Osteoblast (primary cell): ENCODE results near the gene HSPA4. TPM values are rescaled to one million over a fixed set of nuclear protein-coding genes. Genes with fewer than 3 reads are reported as not detected.

ENCODE experiments used
- DNase-seq: peaks from one replicate; pipeline ENCODE4 v3.0.0; 2011; ENCODE audit warnings: low spot score, mixed read lengths; ENCODE audit not compliant: insufficient read length; ENCODE audit errors: missing footprints
- H2AFZ ChIP-seq: 2 replicates; pipeline ENCODE4 v1.6.0; 2011; ENCODE audit warnings: mild to moderate bottlenecking, low read length
- H3K27ac ChIP-seq: 2 replicates; pipeline ENCODE4 v1.5.1; 2011; ENCODE audit warnings: mild to moderate bottlenecking, low read depth, low read length, moderate library complexity
- H3K27me3 ChIP-seq: 2 replicates; pipeline ENCODE4 v1.6.0; 2012; ENCODE audit warnings: mild to moderate bottlenecking, control low read depth, inconsistent platforms, low read length, moderate library complexity; ENCODE audit not compliant: insufficient read depth
- H3K36me3 ChIP-seq: 2 replicates; pipeline ENCODE4 v1.5.1; 2011; ENCODE audit warnings: mild to moderate bottlenecking, low read length, control low read depth, moderate library complexity; ENCODE audit not compliant: insufficient read depth
- H3K4me1 ChIP-seq: 2 replicates; pipeline ENCODE4 v1.5.1; 2011; ENCODE audit warnings: mild to moderate bottlenecking, low read length, control low read depth, moderate library complexity; ENCODE audit not compliant: insufficient read depth
- H3K4me2 ChIP-seq: 2 replicates; pipeline ENCODE4 v1.6.0; 2011; ENCODE audit warnings: mild to moderate bottlenecking, low read length; ENCODE audit not compliant: insufficient read depth
- H3K4me3 ChIP-seq: fragments of 200-600 bp; sonication (generic); 3 replicates; pipeline ENCODE4 v1.5.1; 2012; ENCODE audit warnings: mild to moderate bottlenecking, low read length, inconsistent platforms; ENCODE audit not compliant: insufficient read depth
- H3K79me2 ChIP-seq: 2 replicates; pipeline ENCODE4 v1.6.0; 2012; ENCODE audit warnings: mild to moderate bottlenecking, low read length, control low read depth, inconsistent platforms; ENCODE audit not compliant: insufficient read depth
- H3K9me3 ChIP-seq: 2 replicates; pipeline ENCODE4 v1.5.1; 2011; ENCODE audit warnings: low read depth, low read length, control low read depth
- H4K20me1 ChIP-seq: 2 replicates; pipeline ENCODE4 v1.6.0; 2012; ENCODE audit warnings: mild to moderate bottlenecking, low read length, control low read depth; ENCODE audit not compliant: insufficient read depth
- CTCF ChIP-seq: IDR thresholded peaks from 2 replicates; pipeline ENCODE4 v1.5.1; 2011; ENCODE audit warnings: mild to moderate bottlenecking, low read depth, low read length, moderate library complexity; ENCODE audit errors: extremely low read depth
- small RNA-seq: library from RNA; depleted of rRNA; stranded (forward); fragments of <200 nt; gene quantifications from one replicate; pipeline ENCODE3, GENCODE V24; 2012
- total RNA-seq: library from RNA; depleted of rRNA; stranded (reverse); fragments of >200 nt; gene quantifications from 2 replicates; pipeline ENCODE4 v1.2.3, GENCODE V29; 2012

Gene HSPA4
- total RNA-seq, 1 donor, result 135 TPM

DNA sequence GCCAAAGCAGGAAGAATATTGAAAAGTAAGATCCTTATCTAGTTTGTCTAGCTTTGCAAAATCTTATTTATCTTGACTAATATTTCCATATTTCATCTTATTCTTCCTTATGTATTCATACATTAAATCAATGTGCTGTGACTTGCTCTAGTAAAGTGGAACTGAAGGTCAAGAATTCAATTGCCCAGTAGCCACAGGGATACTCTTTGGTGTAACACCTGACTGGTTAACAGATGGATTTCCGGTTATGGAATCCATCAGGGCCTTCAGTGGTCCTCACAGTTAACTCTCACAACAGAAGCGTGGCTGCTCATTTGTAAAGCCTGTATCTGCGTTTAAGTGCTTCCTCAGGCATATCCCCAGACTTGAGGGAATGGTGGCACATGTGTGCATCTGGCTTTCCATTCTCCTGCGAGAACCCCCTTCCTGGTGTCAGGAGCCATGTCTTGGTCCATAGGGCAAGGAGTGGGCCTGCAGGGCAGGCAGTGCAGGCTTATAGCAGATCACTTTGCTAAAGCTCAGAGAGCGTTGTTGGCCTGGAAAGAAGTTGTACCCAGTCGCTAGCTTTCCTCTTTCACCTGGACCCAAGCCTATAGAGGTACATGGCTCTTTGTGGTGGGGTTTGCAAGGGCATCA lies 99.2 kb downstream of the HSPA4 start:
- Histone ChIP-seq H3K4me3 (no peak overlapping the region), H3K27me3 (peaks cover 2% of the 10 kb centered on the region), H4K20me1 (no peaks in the 10 kb centered on the region), H3K9me3 (no peaks in the 10 kb centered on the region), H3K79me2 (no peaks in the 10 kb centered on the region), H3K36me3 (no peaks in the 10 kb centered on the region), H3K27ac (no peak overlapping the region), H3K4me2 (no peak overlapping the region), H3K4me1 (no peaks in the 10 kb centered on the region), H2AFZ (no peak overlapping the region)
- DNase-seq, result no peak
- TF ChIP-seq CTCF, result no peak

- Histone ChIP-seq H2AFZ (no peak overlapping the region), H3K27me3 (peaks cover 2% of the 10 kb centered on the region), H3K27ac (no peak overlapping the region), H3K79me2 (no peaks in the 10 kb centered on the region), H4K20me1 (no peaks in the 10 kb centered on the region), H3K4me2 (no peak overlapping the region), H3K4me1 (no peaks in the 10 kb centered on the region), H3K36me3 (no peaks in the 10 kb centered on the region), H3K4me3 (no peak overlapping the region), H3K9me3 (no peaks in the 10 kb centered on the region)
- DNase-seq, result no peak
- no peak for TF ChIP-seq CTCF
Measured at GRCh38 chr5:133154274-133155075, 102.7 kb downstream of the HSPA4 start.

DNA sequence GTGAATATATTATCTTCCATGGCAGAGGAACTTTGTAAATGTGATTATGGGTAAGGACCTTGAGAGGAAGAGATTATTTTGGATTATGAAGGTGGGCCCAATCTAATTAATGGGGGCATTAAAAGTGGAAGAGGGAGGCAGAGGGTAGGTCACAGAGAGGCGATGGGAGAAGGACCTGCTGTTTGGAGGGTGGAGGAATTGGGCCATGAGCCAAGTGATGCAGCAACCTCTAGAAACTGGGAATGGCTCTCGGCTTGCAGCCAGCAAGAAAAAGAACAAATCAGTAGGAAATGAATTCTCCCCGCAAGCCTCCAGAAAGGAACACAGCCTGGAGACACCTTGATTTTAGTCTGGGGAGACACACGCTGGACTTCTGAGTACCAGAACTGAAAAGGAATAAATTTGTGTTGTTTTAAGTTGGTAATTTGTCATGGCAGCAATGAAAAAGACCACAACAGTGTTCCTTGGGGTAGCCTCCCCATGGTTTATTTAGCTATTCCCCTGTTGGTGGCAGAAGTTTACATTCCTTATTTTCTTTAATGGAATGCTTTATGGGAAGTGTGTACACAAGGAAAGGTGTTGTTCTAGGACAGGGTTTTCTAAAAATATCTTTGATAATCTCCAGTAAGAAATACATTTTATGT lies 103.6 kb downstream of the HSPA4 start:
- Histone ChIP-seq H3K4me3 (no peak overlapping the region), H3K4me1 (no peaks in the 10 kb centered on the region), H3K36me3 (no peaks in the 10 kb centered on the region), H2AFZ (no peak overlapping the region), H3K27ac (no peak overlapping the region), H4K20me1 (no peaks in the 10 kb centered on the region), H3K27me3 (peaks cover 2% of the 10 kb centered on the region), H3K79me2 (no peaks in the 10 kb centered on the region), H3K9me3 (no peaks in the 10 kb centered on the region), H3K4me2 (no peak overlapping the region)
- TF ChIP-seq CTCF, result no peak
- DNase-seq, result no peak

Small RNAs within 50 kb of the gene (small RNA-seq; reads per million reads assigned to genes)
- gene AC113410.1 (not detected), gene AC113410.3 (not detected)

Other genes with a start within 250 kb of the HSPA4 start
- gene SOWAHA, start 238.7 kb upstream of the HSPA4 start, total RNA-seq, result under 0.01 and 0.29 TPM in 2 replicates
- 4.7 and 6.2 TPM in 2 replicates for gene SHROOM1, start 221.4 kb upstream of the HSPA4 start, total RNA-seq
- 0.29 and 0.36 TPM in 2 replicates for gene GDF9, start 185.5 kb upstream of the HSPA4 start, total RNA-seq
- 76.0 and 94.6 TPM in 2 replicates for gene UQCRQ, start 185.4 kb upstream of the HSPA4 start, total RNA-seq
- under 0.01 and 0.29 TPM in 2 replicates for gene LEAP2, start 178.3 kb upstream of the HSPA4 start, total RNA-seq
- 79.0 and 83.2 TPM in 2 replicates for gene AFF4, start 88.4 kb upstream of the HSPA4 start, total RNA-seq
- gene ZCCHC10, start 25.5 kb upstream of the HSPA4 start, total RNA-seq, result 7.7 and 12.3 TPM in 2 replicates